Astrocyte (in vitro differentiated cells and primary cell): ENCODE measurements around the gene PRKAG2.

Experiments used
- CTCF ChIP-seq: IDR thresholded peaks from 2 replicates; pipeline ENCODE4 v1.5.1; 2011; ENCODE audit warnings: low read depth, mild to moderate bottlenecking, inconsistent platforms, low read length, moderate library complexity; ENCODE audit not compliant: insufficient read depth
- EZH2 ChIP-seq: IDR thresholded peaks from 2 replicates; pipeline ENCODE4 v1.6.1; 2012; ENCODE audit warnings: mild to moderate bottlenecking, low read length, inconsistent platforms; ENCODE audit not compliant: insufficient read depth

- no peak for TF ChIP-seq CTCF
- no peak for TF ChIP-seq EZH2
Measured at GRCh38 chr7:151895008-151895630, 18.2 kb upstream of the PRKAG2 start.
